Esophagus squamous epithelium (tissue), 4 donors: Measurements from ENCODE around the gene MIER2.

Source experiments
- POLR2A ChIP-seq, 4 donors: fragments of 450-650 bp; IDR thresholded peaks; one replicate each; pipeline ENCODE4 v1.6.1; 2017; ENCODE audit warnings: antibody characterized with exemption in 4 of 4, mild to moderate bottlenecking in 4 of 4, moderate library complexity in 3 of 4
- TF ChIP-seq, protein P1 (sequence below), 6 experiments: fragments of 450-650 bp in 4 of 6; fragments of 200-600 bp in 2 of 6; sonication (generic) in 2 of 6; IDR thresholded peaks; one replicate each; pipeline ENCODE4 v1.5.1; 2016 to 2019; ENCODE audit warnings: antibody characterized with exemption in 6 of 6, mild to moderate bottlenecking in 4 of 6, moderate library complexity in 4 of 6

DNA sequence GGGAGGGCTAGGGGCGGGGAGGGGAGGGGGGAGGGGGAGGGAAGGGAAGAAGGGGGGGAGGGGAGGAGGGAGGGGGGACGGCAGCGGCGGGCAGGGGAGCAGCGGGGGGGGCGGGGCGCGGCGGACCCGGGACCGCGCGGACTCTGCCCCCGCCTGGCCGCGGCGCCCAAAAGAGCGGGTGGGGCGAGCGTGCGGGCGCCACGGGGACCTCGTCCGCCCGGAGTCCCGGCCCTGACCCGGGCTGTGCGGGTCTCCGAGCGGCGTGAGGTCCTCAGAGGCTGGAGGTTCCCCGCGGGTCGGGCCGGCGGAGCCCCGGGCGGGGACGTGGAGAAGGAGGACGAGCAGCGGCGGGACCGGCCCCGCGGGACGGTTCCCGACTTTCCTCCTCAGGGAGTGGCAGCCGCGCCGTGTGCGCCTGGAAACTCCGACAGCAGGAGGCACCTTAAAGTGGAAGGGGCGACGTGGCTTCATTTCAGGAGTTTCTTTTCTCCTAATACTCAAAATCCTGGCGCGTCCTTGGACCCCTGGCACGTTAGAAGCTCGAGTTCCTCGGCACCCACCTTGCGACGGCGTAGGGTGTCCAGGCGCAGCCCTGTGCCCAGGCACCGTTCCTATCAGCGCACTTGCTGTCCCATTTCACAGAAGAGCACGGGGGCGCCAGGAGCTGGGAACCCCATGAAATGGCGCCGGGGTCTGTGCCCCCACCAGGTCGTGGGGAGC is 52.9 kb downstream of the MIER2 start:
- no peak for TF ChIP-seq POLR2A (IDR thresholded peaks at IDR 0.05)
- TF ChIP-seq, protein P1, sequence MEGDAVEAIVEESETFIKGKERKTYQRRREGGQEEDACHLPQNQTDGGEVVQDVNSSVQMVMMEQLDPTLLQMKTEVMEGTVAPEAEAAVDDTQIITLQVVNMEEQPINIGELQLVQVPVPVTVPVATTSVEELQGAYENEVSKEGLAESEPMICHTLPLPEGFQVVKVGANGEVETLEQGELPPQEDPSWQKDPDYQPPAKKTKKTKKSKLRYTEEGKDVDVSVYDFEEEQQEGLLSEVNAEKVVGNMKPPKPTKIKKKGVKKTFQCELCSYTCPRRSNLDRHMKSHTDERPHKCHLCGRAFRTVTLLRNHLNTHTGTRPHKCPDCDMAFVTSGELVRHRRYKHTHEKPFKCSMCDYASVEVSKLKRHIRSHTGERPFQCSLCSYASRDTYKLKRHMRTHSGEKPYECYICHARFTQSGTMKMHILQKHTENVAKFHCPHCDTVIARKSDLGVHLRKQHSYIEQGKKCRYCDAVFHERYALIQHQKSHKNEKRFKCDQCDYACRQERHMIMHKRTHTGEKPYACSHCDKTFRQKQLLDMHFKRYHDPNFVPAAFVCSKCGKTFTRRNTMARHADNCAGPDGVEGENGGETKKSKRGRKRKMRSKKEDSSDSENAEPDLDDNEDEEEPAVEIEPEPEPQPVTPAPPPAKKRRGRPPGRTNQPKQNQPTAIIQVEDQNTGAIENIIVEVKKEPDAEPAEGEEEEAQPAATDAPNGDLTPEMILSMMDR (IDR thresholded peaks at IDR 0.05) = no peak
